GM12801 (cell line): ENCODE measurements around the gene SLC7A8.

Source experiments
- CTCF ChIP-seq: IDR thresholded peaks from one replicate; pipeline ENCODE4 v1.5.1; 2011; ENCODE audit warnings: control low read depth; ENCODE audit not compliant: insufficient read length; ENCODE audit errors: extremely low read depth

Gene SLC7A8

GRCh38 chr14:23175823-23176222, 7.6 kb downstream of the SLC7A8 start:
- no peak for TF ChIP-seq CTCF

DNA sequence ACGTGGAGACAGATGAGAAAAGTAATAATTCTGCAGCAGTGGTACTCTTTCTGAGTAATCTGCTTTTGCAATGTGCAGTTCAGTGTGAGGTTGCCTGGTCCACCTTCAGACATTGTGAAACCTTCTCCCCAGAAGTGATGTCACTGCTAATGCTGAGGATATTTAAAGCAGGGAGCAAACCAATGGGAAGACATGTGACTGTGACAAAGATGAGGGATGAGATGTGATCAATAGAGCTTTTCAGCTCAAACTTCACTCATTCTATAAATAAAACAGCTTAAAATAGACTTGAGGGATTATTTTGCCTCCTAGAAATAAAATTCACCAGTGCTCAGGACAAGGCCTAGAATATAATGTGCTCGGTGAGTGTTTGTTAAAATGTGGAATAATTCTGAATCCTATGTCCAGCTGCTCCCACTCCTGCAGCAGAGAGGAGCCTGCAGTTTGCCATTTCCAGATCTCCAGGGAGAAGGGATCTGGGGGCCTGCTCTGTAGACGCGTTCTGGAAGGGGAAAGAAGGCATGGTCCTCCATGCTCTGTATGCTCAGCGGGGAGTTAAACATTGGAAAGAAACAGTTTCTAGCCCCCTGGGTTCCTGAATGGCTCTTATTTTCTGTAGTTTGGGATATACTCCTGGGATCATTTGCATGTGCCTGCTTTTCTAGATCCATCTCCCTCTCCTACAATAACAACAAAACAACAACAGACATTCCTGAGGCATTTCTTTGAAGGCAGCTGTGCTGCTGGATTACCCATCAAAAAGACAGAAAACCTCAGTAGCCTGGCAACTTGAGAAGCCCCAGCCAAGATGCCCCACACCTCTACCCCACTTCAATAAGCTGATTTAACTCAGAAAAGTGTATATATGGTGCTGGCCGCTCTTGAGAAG, 8.9 kb downstream of the SLC7A8 start:
- TF ChIP-seq CTCF: no peak

GRCh38 chr14:23173796-23174195, 9.7 kb downstream of the SLC7A8 start:
- TF ChIP-seq CTCF: no peak

GRCh38 chr14:23173031-23173430, 10.4 kb downstream of the SLC7A8 start:
- no peak for TF ChIP-seq CTCF

DNA sequence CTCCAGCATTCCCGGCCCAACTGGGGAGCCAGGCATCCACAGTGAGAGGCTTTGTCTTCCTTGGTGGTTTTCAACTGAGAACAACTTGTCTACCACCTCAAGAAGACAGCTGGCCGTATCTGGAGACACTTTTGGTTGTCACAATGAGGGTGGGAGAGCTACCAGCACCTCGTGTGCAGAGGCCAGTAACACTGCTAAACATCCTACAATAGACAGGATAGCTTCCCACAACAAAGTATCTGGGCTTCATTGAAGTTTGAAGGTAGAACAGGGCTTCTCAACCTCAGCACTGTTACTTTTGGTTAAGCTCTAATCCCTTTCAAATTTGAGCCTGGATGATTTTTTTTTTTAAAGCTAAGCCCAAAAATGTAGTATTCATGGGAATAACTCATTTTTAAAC, 10.9 kb downstream of the SLC7A8 start:
- no peak for TF ChIP-seq CTCF

DNA sequence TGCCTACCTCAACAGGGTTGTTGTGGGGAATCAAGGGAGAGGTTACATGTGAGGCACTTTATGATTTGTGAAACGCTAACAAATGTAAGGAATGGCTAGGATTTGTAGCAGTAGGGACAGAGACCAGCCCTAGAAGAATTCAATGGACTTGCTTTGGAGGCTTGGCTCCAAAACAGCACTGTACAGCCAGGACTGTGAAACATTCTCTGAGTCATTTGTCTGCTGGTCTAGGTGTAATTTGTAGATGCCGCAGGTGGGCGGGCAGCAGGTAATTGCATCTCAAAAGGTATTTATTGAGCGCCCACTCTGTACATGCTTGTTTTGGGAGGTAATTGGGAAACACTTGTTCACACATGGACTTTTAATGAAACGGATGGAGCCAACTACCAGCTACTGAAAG, 11.4 kb downstream of the SLC7A8 start:
- no peak for TF ChIP-seq CTCF

- TF ChIP-seq CTCF: no peak
These were observed 12.1 kb downstream of the SLC7A8 start for GRCh38 chr14:23171222-23171975.
